Stimulated activated CD4-positive, alpha-beta T cell treated with anti-CD3 and anti-CD28 coated beads, Interleukin-1b, Interleukin-23, amount 100 ng/mL, for 24 hours (primary cell): Measurements from ENCODE around the gene DUS4L.
"Not testable (repeated sequence)": the region's sequence is repeated elsewhere in the genome, so short reads cannot be mapped to it uniquely, and the experiment has no call there.

ENCODE experiments used
- DNase-seq, 4 experiments: peaks; one replicate each; pipeline ENCODE4 v3.0.0-alpha.2; 2020; ENCODE audit warnings: low read depth in 4 of 4, low spot score in 1 of 4

DUS4L gene

GRCh38 chr7:107563775-107564552, at the start of gene DUS4L, which contains the start of gene COG5:
Gene DUS4L (plus strand): TSS chr7:107563971. CDS start chr7:107567071, 3,100 bp downstream.
Gene COG5 (minus strand): TSS chr7:107563920. CDS start chr7:107563896, 24 bp downstream.
- DNase-seq, result peak; percentile 60 to 79 (median 75)

GRCh38 chr7:107526672-107527071, 37.1 kb upstream of the DUS4L start:
- DNase-seq, result no peak

GRCh38 chr7:107527196-107527595, 36.6 kb upstream of the DUS4L start:
- DNase-seq, result no peak

GRCh38 chr7:107528461-107528860, 35.3 kb upstream of the DUS4L start:
- no peak for DNase-seq

- DNase-seq, result no peak
Observed at GRCh38 chr7:107530751-107531150, 33.0 kb upstream of the DUS4L start.

- DNase-seq, result no peak
Observed at GRCh38 chr7:107534139-107534538, 29.6 kb upstream of the DUS4L start.

- not testable (repeated sequence) for DNase-seq
Observed at GRCh38 chr7:107537228-107537627, 26.5 kb upstream of the DUS4L start.

GRCh38 chr7:107538001-107538400, 25.8 kb upstream of the DUS4L start:
- no peak for DNase-seq

- DNase-seq, result no peak
Observed at GRCh38 chr7:107543338-107543993, 20.3 kb upstream of the DUS4L start.

- no peak for DNase-seq
Observed at GRCh38 chr7:107544848-107545591, 18.8 kb upstream of the DUS4L start.

GRCh38 chr7:107551936-107552335, 11.8 kb upstream of the DUS4L start:
- DNase-seq, result no peak

- no peak for DNase-seq
Observed at GRCh38 chr7:107555893-107556292, 7.9 kb upstream of the DUS4L start.

- no peak for DNase-seq
Observed at GRCh38 chr7:107559864-107560263, 3.9 kb upstream of the DUS4L start.

- no peak for DNase-seq
Observed at GRCh38 chr7:107560898-107561516, 2.8 kb upstream of the DUS4L start.

GRCh38 chr7:107563081-107563774, 543 bp upstream of the DUS4L start:
- peak in 1 of 4 experiments; percentile 23 for DNase-seq

GRCh38 chr7:107564553-107565298, 955 bp downstream of the DUS4L start:
- DNase-seq, result no peak

- DNase-seq, result no peak
Observed at GRCh38 chr7:107570298-107570697, 6.5 kb downstream of the DUS4L start.

GRCh38 chr7:107573537-107573936, 9.8 kb downstream of the DUS4L start:
- no peak for DNase-seq

- no peak for DNase-seq
Observed at GRCh38 chr7:107579554-107579884, 15.7 kb downstream of the DUS4L start.
